NB4 (cell line): ENCODE results near the gene RAD51B.

ENCODE experiments used
- CTCF ChIP-seq: IDR thresholded peaks from one replicate; pipeline ENCODE4 v1.5.1; 2012; ENCODE audit warnings: low read depth, low read length
- POLR2A ChIP-seq: IDR thresholded peaks from 2 replicates; pipeline ENCODE4 v1.6.1; 2011; ENCODE audit warnings: mild to moderate bottlenecking; ENCODE audit not compliant: insufficient read length; ENCODE audit errors: extremely low read depth

- TF ChIP-seq CTCF (no peak), POLR2A (no peak)
Measured at GRCh38 chr14:68317239-68317638, 497.7 kb downstream of the RAD51B start.
